Measurements from ENCODE around the gene NUAK2. TPM values are rescaled to one million over a fixed set of nuclear protein-coding genes. Genes with fewer than 3 reads are reported as not detected.
A peak's percentile ranks its signal among the peaks of the same experiment; 100 is the strongest.

The NUAK2 gene
- total RNA-seq, 2 experiments from 2014 or later: 5.3 to 9.1 TPM

- no TSS peak for BruUV-seq (replicated peaks)
- no peaks in the 10 kb centered on the region for H3K9me3 ChIP-seq (ENCODE audit: low read length)
- DNase-seq (ENCODE audit: low spot score): no peak
- no peaks in the 10 kb centered on the region for H3K79me2 ChIP-seq (ENCODE audit: insufficient read depth, low read depth, low read length)
- intact Hi-C loops (cut with micrococcal nuclease; ENCODE audit: unreplicated experiment): no loop called here
- no peaks in the 10 kb centered on the region for H3K36me3 ChIP-seq (ENCODE audit: insufficient read depth, low read length)
- POLR2A ChIA-PET: interaction anchor here (0.6 kb wide), 1 partner anchor 181 kb away, joined by 3 read pairs; no protein-coding TSS in a partner anchor
- H3K9me2 ChIP-seq (ENCODE audit: insufficient read depth, low read length): no peaks in the 10 kb centered on the region
- no peak overlapping the region for H3K27ac ChIP-seq (ENCODE audit: low read depth, low read length, poor library complexity, severe bottlenecking)
- peaks cover 22% of the 10 kb centered on the region for H3K4me1 ChIP-seq (ENCODE audit: insufficient read depth, low read length, poor library complexity, severe bottlenecking)
- no peak for TF ChIP-seq EZH2phosphoT487 (IDR thresholded peaks at IDR 0.05; ENCODE audit: borderline replicate concordance, low read depth, low read length)
- no peak for TF ChIP-seq CTCF (conservative IDR thresholded peaks at IDR 0.05; ENCODE audit: low read length)
- no peak overlapping the region for H3K4me3 ChIP-seq (ENCODE audit: low read depth, low read length, poor library complexity, severe bottlenecking)
- H2AFZ ChIP-seq (ENCODE audit: low read length): no peak overlapping the region
- H4K20me1 ChIP-seq (ENCODE audit: insufficient read depth, low read length): no peaks in the 10 kb centered on the region
- CTCF ChIA-PET (ENCODE audit: unreplicated experiment): interaction anchor here (0.6 kb wide), 1 partner anchor 183 kb away, joined by 3 read pairs; no protein-coding TSS in a partner anchor
- H3K4me2 ChIP-seq (ENCODE audit: low read length): no peak overlapping the region
These were observed 52.5 kb downstream of the NUAK2 start for GRCh38 chr1:205268846-205269680.

GRCh38 chr1:205267306-205267902 lies 54.1 kb downstream of the NUAK2 start:
- ChIA-PET POLR2A (no interaction called here), CTCF (ENCODE audit: unreplicated experiment) (interaction anchor here (0.8 kb wide), 1 partner anchor 37 kb away, joined by 3 read pairs; no protein-coding TSS in a partner anchor)
- H3K4me2 ChIP-seq (ENCODE audit: low read length): peak overlapping the region; percentile 37; the same call in 1 of the 2 replicates
- no peaks in the 10 kb centered on the region for H3K79me2 ChIP-seq (ENCODE audit: insufficient read depth, low read depth, low read length)
- H4K20me1 ChIP-seq (ENCODE audit: insufficient read depth, low read length): no peaks in the 10 kb centered on the region
- intact Hi-C loops (cut with micrococcal nuclease; ENCODE audit: unreplicated experiment): no loop called here
- TF ChIP-seq EZH2phosphoT487 (IDR thresholded peaks at IDR 0.05; ENCODE audit: borderline replicate concordance, low read depth, low read length) (no peak), CTCF (conservative IDR thresholded peaks at IDR 0.05; ENCODE audit: low read length) (no peak)
- no peak overlapping the region for H3K27ac ChIP-seq (ENCODE audit: low read depth, low read length, poor library complexity, severe bottlenecking)
- BruUV-seq (replicated peaks): no TSS peak
- H3K4me1 ChIP-seq (ENCODE audit: insufficient read depth, low read length, poor library complexity, severe bottlenecking): peaks cover 13% of the 10 kb centered on the region
- no peaks in the 10 kb centered on the region for H3K9me2 ChIP-seq (ENCODE audit: insufficient read depth, low read length)
- no peaks in the 10 kb centered on the region for H3K9me3 ChIP-seq (ENCODE audit: low read length)
- H3K4me3 ChIP-seq (ENCODE audit: low read depth, low read length, poor library complexity, severe bottlenecking): no peak overlapping the region
- H3K36me3 ChIP-seq (ENCODE audit: insufficient read depth, low read length): no peaks in the 10 kb centered on the region
- no peak for DNase-seq (ENCODE audit: low spot score)
- H2AFZ ChIP-seq (ENCODE audit: low read length): 0 out of 2 replicates have a peak overlapping the region, but pooled peaks have one; percentile 5

All from OCI-LY7 (cell line).